ENCODE results near the gene WRNIP1.

WRNIP1 gene

GRCh38 chr6:2803731-2804429 lies 38.7 kb downstream of the WRNIP1 start:
- TF ChIP-seq CTCF (conservative IDR thresholded peaks at IDR 0.05; ENCODE audit: low read depth, low read length), result no peak
- DNase-seq (ENCODE audit: low read depth), result peak; percentile 16

GRCh38 chr6:2804516-2804915 lies 39.3 kb downstream of the WRNIP1 start:
- DNase-seq (ENCODE audit: low read depth), result no peak
- TF ChIP-seq CTCF (conservative IDR thresholded peaks at IDR 0.05; ENCODE audit: low read depth, low read length), result no peak
- H3K4me3 ChIP-seq (ENCODE audit: low read depth, low read length), result no peak overlapping the region

More at GRCh38 chr6:2803731-2804429, 38.7 kb downstream of the WRNIP1 start:
- H3K4me3 ChIP-seq (ENCODE audit: low read depth, low read length), result no peak overlapping the region

GRCh38 chr6:2805031-2805430 lies 39.8 kb downstream of the WRNIP1 start:
- no peak for DNase-seq (ENCODE audit: low read depth)
- no peak for TF ChIP-seq CTCF (conservative IDR thresholded peaks at IDR 0.05; ENCODE audit: low read depth, low read length)
- H3K4me3 ChIP-seq (ENCODE audit: low read depth, low read length), result no peak overlapping the region

DNA sequence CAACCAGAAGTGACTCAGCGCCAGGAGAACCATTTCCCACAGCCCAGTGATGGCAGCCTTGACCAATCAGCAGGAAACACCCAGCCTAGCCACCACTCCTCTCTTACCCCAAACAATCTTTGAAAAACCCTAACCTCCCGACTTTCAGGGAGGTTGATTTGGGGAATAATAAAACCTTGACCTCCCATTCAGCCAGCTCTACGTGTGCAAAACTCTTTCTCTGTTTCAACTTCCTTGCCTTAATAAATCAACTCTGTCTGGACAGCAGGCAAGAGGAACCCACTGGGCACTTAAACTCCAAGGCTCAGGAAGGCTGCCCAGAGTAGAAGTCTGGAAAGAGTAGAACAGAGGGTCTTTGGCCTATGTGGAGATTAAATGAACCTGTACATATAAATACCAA lies 41.5 kb downstream of the WRNIP1 start:
- TF ChIP-seq CTCF (conservative IDR thresholded peaks at IDR 0.05; ENCODE audit: low read depth, low read length), result no peak

GRCh38 chr6:2807342-2808090 lies 42.3 kb downstream of the WRNIP1 start:
- DNase-seq (ENCODE audit: low read depth), result no peak
- TF ChIP-seq CTCF (conservative IDR thresholded peaks at IDR 0.05; ENCODE audit: low read depth, low read length), result no peak
- no peak overlapping the region for H3K4me3 ChIP-seq (ENCODE audit: low read depth, low read length)

More for the DNA sequence above, 41.5 kb downstream of the WRNIP1 start:
- no peak for DNase-seq (ENCODE audit: low read depth)
- H3K4me3 ChIP-seq (ENCODE audit: low read depth, low read length), result no peak overlapping the region

GRCh38 chr6:2809015-2809414 lies 43.8 kb downstream of the WRNIP1 start:
- DNase-seq (ENCODE audit: low read depth), result no peak
- TF ChIP-seq CTCF (conservative IDR thresholded peaks at IDR 0.05; ENCODE audit: low read depth, low read length), result no peak
- no peak overlapping the region for H3K4me3 ChIP-seq (ENCODE audit: low read depth, low read length)
